OCI-LY1 (cell line): ENCODE data around the gene TRPM2.

Source experiments
- EZH2 ChIP-seq: fragments of 200-600 bp; sonication (generic), shearing (Covaris generic); IDR thresholded peaks from 2 replicates; pipeline ENCODE4 v1.8.0; 2017; ENCODE audit warnings: borderline replicate concordance, mixed run types, mild to moderate bottlenecking, antibody characterized with exemption, low read length, moderate library complexity, mixed read lengths
- TF ChIP-seq, protein P1 (sequence below): fragments of 200-600 bp; sonication (generic), shearing (Covaris generic); IDR thresholded peaks from 2 replicates; pipeline ENCODE4 v1.5.1; 2017; ENCODE audit warnings: mild to moderate bottlenecking, antibody characterized with exemption, low read length, moderate library complexity, mixed read lengths

GRCh38 chr21:44424608-44425306 is 71.3 kb downstream of the TRPM2 start:
- TF ChIP-seq, protein P1, sequence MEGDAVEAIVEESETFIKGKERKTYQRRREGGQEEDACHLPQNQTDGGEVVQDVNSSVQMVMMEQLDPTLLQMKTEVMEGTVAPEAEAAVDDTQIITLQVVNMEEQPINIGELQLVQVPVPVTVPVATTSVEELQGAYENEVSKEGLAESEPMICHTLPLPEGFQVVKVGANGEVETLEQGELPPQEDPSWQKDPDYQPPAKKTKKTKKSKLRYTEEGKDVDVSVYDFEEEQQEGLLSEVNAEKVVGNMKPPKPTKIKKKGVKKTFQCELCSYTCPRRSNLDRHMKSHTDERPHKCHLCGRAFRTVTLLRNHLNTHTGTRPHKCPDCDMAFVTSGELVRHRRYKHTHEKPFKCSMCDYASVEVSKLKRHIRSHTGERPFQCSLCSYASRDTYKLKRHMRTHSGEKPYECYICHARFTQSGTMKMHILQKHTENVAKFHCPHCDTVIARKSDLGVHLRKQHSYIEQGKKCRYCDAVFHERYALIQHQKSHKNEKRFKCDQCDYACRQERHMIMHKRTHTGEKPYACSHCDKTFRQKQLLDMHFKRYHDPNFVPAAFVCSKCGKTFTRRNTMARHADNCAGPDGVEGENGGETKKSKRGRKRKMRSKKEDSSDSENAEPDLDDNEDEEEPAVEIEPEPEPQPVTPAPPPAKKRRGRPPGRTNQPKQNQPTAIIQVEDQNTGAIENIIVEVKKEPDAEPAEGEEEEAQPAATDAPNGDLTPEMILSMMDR: no peak
- no peak for TF ChIP-seq EZH2
